GM18499 (cell line): ENCODE results near the gene CDK4.
"Not testable (repeated sequence)": the region's sequence is repeated elsewhere in the genome, so short reads cannot be mapped to it uniquely, and the experiment has no call there.

ENCODE experiments used
- ATAC-seq: cut with Tn5 transposase; IDR thresholded peaks from one replicate; pipeline ENCODE4 v1.9.1; 2021; ENCODE audit warnings: moderate number of reproducible peaks; ENCODE audit not compliant: insufficient read depth, unreplicated experiment

Gene CDK4

DNA sequence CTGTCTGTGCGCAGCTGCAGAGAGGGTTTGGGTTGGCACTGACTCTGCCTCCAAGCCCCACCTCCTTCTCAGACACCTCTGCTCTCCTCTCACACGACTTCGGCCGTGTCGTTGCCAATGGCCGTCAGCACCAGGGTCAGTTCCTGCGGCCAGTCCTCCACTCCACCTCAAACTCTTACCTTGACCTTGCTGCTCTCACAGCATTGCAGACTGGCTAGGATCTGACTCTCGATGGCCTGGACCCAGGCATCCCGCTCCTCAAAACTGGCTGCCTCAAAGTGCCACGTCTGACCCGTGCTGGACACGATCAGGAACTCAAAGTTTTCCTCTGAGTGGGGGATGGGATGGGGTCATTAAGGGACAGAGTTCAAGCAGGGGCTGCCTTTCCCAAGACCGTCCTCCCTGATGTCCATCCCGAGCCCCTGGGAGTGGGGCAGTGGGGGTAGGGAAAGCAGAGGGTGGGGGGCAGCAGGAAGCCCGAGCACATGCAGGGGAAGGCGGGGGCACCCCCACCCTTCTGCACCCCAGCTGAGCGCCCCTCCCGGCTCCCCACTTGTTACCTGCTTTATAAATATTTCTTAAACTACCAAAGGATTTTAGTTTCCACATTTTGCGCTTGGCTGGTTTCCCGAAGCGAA lies 24.2 kb downstream of the CDK4 start:
- no peak for ATAC-seq

DNA sequence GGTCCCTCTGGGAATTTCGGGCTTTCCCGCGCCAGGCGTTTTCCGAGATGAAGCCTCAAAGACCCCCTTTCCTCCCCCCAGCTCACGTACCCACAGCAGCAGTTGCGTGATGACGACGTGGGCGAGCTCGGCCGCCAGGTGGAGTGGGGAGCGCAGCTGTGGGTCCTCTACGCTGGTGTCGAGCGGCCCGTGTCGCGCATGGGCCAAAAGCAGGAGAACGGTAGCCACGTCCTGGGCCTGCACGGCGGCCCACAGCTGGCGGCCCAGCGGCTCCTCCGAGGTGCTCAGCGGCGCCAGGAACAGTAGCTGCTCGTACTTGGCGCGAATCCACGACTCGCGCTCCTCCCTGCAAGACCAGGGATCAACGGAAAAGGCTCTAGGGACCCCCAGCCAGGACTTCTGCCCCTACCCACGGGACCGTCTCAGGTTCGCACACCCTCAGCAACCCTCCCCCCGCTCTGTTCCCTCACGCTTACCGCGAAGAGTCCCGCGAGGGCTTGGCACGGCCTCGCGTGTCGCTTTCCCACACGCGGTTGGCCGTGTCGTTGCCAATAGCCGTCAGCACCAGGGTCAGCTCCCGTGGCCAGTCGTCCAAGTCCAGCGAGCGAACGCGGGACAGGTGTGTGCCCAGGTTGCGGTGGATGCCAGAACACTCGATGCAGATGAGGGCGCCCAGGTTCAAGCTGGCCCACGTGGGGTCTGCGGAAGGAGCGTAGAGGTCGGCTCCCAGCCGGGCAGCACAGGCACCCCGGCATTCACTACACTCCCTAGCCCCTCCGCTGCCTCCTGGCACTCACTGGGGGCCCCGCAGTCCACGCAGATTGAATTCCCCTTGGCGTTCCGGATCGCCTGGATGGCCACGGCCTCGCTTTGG lies 25.0 kb downstream of the CDK4 start:
- no peak for ATAC-seq

DNA sequence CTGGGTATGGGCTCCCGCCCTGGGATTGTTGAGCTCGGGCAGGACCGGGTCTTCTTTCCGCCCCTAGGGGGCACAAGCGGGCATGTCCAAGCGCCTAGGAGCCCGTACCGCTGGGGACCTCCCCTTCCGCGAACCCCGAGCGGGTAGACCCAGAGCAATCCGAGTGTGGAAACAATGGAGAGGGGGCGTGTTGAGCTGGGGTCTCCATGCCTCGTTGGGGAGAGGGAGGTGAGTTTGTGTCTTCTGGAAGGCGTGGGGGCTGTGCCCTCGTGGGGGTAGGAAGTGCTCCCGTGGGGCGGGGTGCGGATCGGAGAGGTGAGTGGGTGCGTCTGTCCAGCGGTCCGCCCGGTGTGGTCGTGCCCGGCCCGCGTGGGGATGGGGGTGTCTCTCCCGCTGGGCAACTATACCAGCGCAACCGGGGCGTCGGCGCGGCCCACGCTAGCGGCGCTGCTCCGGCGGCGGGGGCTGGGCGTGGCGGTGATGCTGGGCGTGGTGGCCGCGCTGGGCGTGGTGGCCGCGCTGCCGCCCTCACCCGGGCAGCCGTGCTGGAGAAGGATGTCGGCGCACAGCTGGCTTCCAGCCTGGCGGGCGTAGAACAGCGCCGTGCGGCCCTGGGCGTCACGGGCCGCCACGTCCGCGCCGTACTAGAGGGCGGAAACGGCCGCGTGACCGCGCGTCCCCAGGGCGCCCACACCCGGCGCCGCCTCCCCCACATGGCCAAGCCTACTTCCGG lies 25.8 kb downstream of the CDK4 start:
- no peak for ATAC-seq

DNA sequence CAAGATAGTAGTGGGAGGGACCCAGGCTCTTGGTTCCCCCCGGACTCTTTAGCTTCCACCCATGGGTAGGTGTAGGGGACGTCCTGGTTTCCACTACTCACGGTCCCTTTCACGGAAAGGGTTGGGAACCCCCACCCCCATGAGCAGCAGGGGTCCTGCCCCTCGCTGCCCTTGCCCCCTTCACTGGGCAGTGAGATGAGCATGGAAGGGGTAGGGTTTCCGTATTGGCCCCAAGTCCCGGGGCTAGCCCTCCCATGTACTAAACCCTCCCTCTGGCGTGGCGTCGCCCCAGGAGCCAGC lies 26.3 kb downstream of the CDK4 start:
- ATAC-seq, result no peak

DNA sequence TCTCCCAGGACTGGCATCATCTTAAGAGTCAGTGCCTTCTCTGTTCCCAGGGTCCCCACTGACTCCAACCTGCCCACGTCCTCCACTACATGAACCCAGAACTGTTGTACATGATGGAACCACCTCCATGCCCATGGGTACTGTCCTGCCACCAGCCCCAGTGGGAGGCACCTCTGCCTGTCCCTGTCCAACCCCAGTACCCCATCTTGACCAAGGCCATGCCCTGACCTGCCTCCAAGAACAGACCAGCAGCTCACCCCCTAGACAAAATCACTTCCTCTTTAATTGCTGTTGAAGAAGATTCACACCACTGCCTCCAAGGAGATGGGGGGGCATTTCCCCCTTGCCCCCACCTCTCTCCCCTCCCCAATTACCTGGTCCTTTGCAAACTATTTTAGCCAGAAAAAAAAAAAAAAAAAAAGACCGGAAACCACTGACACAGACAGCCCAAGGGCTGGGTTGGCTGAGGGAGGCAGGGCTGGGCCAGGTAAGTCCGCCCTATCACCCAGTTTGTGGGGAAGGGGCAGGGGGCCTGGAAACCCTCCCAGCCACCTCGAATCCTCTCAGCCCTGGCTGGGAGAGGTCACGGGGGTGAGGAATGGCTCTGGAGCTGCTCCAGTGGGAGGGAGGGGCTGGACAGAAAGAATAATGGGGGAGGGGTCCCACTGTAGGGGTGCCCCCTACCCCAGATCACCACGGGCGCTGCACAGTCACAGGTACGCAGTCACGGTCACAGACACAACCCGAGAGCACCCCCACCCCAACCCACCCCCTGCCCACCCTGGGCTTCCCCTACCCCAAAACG lies 27.0 kb downstream of the CDK4 start:
- no peak for ATAC-seq

DNA sequence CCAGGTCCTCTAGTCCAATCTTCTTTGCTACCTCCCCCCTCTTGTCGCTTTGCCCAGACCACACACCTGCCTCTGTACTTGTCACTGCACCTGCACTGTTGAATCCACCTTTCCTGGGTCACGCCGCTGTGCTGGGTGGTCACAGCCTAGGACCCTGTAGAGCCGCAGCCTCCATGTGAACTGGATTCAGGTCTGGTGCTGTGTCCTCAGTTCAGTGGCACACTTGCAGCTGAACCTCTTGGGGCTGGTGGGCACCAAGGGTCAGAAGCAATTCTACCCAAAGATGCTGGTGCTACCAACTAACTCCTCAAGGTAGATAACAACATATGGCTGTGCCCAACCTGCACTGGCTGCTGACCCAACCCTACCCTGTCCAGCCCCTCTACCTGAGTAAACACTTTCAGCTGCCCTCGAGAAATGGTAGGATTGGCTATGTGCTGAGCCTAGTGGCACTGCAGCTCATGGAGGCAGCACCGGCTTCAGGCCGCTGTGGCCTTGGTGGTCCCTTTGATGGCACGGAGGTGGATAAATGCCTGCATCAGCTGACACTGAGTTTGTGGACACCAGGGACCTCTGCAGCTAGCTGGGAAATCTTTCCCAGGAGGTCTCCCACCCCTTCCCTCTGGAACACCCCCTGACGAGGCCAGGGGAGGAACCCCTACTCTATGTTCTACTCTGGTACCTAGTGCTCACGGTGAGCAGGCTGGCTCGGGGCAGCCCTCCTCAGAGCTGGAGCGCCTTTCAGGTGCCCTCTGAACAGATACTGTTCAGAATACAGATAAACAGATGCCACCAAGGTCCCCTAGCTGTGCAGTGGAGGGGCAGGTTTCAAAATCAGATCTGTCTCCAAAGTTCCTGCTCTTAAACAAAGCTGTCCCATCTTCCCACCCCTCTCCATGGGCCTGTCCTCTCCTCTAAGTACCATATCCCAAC lies 27.8 kb downstream of the CDK4 start:
- ATAC-seq, result no peak

DNA sequence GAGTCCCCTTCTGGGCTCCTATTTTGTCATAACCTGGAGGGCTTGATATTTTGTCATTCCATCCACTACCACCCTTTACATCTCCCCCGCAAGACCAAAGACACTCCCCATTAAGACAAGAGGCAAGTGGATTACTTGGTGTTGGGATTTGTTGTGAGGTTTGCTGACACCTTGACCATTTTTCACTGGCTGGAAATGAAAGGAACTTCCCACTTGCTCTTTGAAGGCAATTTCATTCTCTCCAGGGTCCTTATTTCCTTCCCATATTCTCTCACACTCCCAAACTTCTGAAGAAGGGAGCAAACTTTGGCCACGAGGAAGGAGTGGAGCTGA lies 28.5 kb downstream of the CDK4 start:
- no peak for ATAC-seq

DNA sequence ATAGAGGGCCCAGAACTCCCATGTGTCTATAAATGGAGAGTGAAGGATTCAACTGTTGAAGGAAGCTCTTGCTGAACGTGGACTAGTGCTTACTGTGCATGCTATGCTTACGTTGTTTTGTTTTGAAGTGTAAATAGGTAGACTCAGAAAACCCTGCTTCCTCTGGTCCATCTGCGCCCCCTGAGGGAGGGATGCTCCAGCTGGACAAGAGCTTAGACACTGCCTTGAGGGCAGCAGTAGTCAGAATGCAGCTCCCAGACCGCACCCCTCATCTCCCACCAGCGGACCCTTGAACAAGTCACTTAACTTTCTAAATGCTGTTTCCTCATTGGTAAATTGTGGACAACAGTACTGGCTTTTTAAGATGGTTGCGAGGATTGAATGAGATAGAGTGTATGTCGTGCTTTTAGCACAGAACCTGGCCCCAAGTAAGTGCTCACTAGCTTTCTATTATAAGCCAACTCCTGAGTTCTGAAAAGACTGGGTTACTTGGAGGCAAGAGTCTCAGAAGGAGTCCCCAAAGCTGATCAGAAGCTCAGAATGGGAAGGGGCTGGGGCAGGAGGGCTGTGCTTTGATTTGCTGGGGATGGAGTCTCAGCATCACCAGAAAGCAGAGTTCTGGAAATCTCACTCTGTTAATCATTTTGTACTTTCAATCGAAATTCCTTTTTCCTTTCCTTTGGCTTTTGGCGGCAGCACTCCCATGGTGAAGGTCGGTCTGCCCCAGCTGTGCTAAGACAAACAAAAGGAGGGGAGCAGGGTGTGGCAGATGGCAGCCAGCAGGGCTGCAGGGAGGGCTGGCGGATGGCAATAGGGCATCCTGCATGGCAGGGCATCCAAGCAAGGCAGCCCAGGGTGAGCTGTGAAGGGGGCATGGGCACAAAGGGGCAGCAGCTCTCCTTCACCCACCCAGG lies 29.1 kb downstream of the CDK4 start:
- no peak for ATAC-seq

DNA sequence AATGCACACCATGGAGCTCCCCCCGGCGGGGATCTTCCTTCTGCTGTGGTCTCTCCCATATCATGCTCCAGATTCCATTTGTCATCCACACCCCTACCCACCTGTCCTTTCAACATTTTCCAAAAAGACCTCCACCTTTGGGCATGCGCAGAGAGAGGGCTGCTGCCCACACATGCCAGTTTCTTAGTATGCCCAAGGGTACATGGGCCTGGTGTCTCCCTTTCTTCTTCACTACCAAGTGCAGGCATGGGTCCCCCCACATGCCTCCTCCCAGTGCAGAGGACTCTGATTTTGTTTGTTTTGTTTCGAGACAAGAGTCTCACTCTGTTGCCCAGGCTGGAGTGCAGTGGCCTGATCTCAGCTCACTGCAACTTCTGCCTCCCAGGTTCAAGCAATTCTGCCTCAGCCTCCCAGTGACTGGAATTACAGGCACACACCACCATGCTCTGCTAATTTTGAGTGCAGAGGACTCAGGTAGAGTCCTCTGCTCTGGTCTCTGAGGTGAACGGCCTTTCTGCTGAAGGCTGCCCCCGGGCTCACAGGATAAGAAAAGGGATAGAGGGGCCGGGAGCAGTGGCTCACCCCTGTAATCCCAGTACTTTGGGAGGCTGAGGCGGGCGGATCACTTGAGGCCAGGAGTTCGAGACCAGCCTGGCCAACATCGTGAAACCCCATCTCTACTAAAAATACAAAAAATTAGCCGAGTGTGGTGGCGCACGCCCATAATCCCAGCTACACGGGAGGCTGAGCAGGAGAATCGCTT lies 30.1 kb downstream of the CDK4 start:
- ATAC-seq, result not testable (repeated sequence)

DNA sequence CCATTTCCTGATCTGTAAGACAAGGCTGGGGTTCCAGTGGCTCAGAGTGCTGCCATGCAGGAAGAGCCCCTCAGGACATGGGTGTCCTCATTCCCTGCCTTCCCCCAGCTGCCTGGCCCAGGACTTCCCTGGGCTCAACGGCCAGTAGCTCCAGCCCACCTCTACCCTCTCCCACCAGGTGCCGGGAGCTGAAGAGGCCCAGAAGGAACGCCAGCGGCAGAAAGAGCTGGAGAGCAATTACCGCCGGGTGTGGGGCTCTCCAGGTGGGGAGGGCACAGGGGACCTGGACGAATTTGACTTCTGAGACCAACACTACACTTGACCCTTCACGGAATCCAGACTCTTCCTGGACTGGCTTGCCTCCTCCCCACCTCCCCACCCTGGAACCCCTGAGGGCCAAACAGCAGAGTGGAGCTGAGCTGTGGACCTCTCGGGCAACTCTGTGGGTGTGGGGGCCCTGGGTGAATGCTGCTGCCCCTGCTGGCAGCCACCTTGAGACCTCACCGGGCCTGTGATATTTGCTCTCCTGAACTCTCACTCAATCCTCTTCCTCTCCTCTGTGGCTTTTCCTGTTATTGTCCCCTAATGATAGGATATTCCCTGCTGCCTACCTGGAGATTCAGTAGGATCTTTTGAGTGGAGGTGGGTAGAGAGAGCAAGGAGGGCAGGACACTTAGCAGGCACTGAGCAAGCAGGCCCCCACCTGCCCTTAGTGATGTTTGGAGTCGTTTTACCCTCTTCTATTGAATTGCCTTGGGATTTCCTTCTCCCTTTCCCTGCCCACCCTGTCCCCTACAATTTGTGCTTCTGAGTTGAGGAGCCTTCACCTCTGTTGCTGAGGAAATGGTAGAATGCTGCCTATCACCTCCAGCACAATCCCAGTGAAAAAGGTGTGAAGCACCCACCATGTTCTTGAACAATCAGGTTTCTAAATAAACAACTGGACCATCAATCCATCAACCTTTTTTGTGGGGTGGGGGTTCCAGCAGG lies 31.2 kb downstream of the CDK4 start:
- no peak for ATAC-seq

DNA sequence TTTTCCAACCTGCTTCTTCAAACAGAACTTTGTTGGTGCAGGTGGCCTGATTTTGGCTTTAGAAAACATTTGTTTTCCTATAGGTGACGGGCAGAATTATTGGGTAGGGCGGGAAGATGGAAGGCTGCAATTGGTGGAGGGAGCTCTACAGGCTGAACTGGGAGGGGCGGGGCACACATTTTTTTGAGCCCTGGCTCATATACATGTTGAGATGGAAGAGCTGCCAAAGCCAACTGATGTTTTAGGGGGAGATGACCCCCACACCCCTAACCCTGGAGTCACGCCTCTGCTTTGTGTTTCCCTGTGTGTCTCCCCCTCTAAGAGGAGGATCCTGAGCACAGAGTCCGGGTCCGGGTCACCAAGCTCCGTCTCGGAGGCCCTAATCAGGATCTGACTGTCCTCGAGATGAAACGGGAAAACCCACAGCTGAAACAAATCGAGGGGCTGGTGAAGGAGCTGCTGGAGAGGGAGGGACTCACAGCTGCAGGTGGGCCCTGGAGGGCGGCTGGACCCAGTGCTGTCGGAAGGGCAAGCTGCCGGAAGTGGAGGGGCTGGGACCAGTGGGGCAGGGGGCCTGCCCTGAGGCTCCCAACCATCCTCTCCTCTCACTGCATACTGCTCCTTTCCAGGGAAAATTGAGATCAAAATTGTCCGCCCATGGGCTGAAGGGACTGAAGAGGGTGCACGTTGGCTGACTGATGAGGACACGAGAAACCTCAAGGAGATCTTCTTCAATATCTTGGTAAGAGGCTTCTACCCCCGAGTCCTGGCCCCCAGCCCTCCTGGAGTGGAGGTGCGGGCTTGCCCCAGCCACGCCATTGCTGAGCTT lies 32.1 kb downstream of the CDK4 start:
- ATAC-seq, result no peak

DNA sequence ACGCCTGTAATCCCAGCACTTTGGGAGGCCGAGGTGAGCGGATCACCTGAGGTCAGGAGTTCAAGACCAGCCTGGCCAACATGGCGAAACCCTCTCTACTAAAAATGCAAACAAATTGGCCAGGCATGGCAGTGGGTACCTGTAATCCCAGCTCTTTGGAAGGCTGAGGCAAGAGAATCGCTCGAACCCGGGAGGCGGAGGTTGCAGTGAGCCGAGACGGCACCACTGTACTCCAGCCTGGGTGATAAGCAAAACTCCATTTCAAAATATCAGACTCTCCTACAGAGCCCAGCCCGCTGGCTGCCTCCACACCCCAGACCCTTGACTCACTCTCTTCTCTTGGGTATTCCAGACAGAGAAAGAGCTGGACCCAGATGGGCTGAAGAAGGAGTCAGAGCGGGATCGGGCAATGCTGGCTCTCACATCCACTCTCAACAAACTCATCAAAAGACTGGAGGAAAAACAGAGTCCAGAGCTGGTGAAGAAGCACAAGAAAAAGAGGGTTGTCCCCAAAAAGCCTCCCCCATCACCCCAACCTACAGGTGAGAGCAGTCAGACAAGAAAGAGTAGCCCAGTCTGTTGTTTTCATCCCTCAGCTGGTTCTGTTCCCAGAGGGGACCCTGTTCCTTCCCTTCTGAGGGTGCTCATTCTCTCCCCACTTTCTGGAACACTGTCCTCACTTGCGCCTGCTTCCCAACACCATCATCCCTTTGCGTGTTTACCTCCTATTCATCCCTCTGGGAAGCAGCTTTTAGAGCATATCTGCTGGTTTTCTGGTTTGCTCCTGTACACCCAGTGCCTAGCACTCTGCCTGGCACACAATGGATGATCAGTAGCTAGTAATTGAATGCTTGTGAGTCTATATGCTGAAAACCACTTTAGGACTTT lies 33.2 kb downstream of the CDK4 start:
- no peak for ATAC-seq

DNA sequence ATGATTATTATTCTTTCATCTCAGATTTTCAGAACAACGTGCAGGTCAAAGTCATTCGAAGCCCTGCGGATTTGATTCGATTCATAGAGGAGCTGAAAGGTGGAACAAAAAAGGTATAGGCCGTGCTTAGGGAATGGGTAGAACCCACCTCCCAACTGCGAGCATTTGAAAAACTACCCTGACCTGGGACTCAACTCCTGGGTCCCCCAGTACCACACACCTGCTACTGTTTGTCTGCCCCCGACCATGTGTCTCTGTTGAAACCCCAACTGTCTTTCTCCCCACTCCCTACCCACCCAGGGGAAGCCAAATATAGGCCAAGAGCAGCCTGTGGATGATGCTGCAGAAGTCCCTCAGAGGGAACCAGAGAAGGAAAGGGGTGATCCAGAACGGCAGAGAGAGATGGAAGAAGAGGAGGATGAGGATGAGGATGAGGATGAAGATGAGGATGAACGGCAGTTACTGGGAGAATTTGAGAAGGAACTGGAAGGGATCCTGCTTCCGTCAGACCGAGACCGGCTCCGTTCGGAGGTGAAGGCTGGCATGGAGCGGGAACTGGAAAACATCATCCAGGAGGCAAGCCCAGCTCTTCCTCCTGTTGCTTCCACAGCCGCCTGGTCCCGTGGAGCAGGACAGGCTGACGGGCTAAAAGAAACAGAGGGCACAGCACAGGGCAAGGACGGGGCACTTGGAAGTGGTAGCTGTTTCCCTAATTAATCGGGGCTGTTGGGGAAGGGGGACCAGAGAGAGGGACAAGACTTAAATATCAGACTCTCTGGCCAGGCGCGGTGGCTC lies 34.1 kb downstream of the CDK4 start:
- ATAC-seq, result no peak

DNA sequence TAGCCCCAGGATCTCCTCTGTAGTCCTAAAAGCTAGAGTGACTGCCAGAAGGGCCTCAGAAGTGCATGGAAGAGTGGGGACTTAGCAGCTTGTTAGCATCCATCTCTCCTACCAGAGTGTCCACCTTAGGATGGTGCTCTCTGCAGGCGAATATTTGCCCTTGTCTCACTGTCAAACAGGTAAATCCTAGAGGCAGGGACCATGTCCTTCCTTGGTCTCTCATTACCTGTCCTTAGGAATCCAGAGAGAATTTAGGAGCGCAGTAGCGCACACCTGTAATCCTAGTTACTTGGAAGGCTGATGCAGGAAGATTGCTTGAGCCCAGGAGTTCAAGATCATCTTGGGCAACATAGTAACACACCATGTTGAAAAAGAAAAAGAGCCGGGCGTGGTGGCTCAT lies 35.0 kb downstream of the CDK4 start:
- ATAC-seq, result no peak
